HepG2 (cell line): ENCODE results near the gene SLA2. TPM values are rescaled to one million over a fixed set of nuclear protein-coding genes. Genes with fewer than 3 reads are reported as not detected.

Experiments
- ATF1 ChIP-seq: IDR thresholded peaks from 2 replicates; pipeline ENCODE4 v1.6.1; 2016; ENCODE audit warnings: mild to moderate bottlenecking, control low read depth
- HCFC1 ChIP-seq: fragments of 150-350 bp; IDR thresholded peaks from 2 replicates; pipeline ENCODE4 v1.6.1; 2014; ENCODE audit warnings: low read depth, low read length
- POLR2A ChIP-seq, 2 experiments: IDR thresholded peaks; 2 replicates each; pipeline ENCODE4 v1.6.1; 2011; ENCODE audit warnings: low read depth in 2 of 2, low read length in 2 of 2, mild to moderate bottlenecking in 1 of 2, moderate library complexity in 1 of 2; ENCODE audit not compliant: insufficient read depth in 1 of 2
- POLR2G ChIP-seq: fragments of 200-400 bp; formaldehyde crosslinking; IDR thresholded peaks from 2 replicates; pipeline ENCODE4 v1.6.1; 2018; ENCODE audit warnings: mild to moderate bottlenecking, low read depth, low read length, moderate library complexity
- THAP8 ChIP-seq: sonication (generic); formaldehyde crosslinking; IDR thresholded peaks from 2 replicates; pipeline ENCODE4 v1.5.1; 2020; ENCODE audit warnings: missing genetic modification reagents, mild to moderate bottlenecking, borderline replicate concordance
- TMF1 ChIP-seq: sonication (generic); formaldehyde crosslinking; IDR thresholded peaks from 2 replicates; pipeline ENCODE4 v1.8.1; 2022; ENCODE audit warnings: low read depth, missing genetic modification reagents
- ZNF768 ChIP-seq: sonication (generic); formaldehyde crosslinking; IDR thresholded peaks from 2 replicates; pipeline ENCODE4 v1.4.0; 2020; ENCODE audit warnings: missing genetic modification reagents
- polyA plus RNA-seq, 8 experiments: library from polyadenylated mRNA; depleted of rRNA in 3 of 8; stranded (reverse) in 7 of 8; unstranded in 1 of 8; fragments of >200 nt; fragmentation: Illumina TruSeq in 4 of 8; extraction: Trizol in 4 of 8; gene quantifications; 2 replicates each; pipeline versions ENCODE4 v1.2.1 to v1.2.3, GENCODE V29; 2011 to 2016; ENCODE audit warnings: low read depth in 4 of 8, missing spikeins in 1 of 8, mixed read lengths in 1 of 8; ENCODE audit not compliant: insufficient read depth in 1 of 8
- total RNA-seq, 5 experiments: library from RNA; depleted of rRNA; stranded (reverse); fragments of >200 nt; fragmentation: Illumina TruSeq; extraction: Trizol; gene quantifications; 2 replicates each; pipeline ENCODE4 v1.2.3, GENCODE V29; 2016; ENCODE audit warnings: low read depth in 1 of 5
- TF ChIP-seq, protein P1 (sequence below): sonication (generic); formaldehyde crosslinking; IDR thresholded peaks from 2 replicates; pipeline ENCODE4 v1.4.0; 2020; ENCODE audit warnings: mild to moderate bottlenecking, missing genetic modification reagents
- TF ChIP-seq, protein P2 (sequence below): sonication (generic); formaldehyde crosslinking; IDR thresholded peaks from 2 replicates; pipeline ENCODE4 v1.4.0; 2020; ENCODE audit warnings: mild to moderate bottlenecking, missing genetic modification reagents

SLA2 gene
- total and polyA plus RNA-seq, 2 of the 13 experiments (the other 11 are each of a cell fraction or from before 2014, with no cell fraction given): 1.6 to 3.6 TPM

DNA sequence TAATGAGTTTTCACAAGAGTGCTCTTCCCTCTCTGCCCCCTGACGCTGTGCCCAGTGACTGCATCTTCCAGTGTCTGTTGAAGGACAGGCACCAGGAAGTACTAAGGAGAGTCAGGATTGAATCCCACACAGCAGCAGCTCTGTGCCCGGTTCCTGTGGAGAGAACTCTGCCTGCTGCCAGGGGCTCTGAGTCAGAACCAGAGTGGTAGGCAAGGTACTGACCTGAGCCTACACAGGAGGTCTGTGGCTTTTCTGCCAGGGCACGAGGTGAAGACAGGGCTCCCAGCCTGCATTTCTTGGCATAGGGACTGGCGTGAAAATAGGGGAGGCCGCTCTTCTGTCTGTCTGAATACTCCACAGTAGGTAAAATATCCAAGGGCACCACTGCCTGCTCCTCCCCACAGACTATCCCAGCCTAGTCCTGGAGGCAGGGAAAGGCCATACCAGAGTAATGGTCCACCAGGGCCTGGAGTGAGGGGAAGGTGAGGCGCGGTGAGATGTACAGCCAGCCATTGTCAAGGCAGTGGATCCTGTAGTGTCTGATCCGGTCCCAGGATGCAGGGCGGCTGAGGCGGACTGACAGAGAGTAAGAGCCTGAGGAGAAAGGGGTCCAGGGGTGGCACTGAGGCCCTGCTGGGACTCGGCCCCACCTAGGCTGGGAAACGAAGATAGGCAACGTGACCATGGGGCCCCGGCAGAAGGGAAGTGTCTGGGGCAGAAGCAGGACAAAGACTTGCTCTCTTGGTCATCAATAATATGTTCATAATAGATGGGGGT, 31.0 kb downstream of the SLA2 start (continued):
- peak in 1 of 2 experiments; percentile 2; a peak in 1 of 4 replicates for TF ChIP-seq POLR2A (IDR thresholded peaks at IDR 0.05; ENCODE audit: insufficient read depth in 1 of 2, low read depth in 2 of 2, low read length in 2 of 2)
- TF ChIP-seq, protein P1, sequence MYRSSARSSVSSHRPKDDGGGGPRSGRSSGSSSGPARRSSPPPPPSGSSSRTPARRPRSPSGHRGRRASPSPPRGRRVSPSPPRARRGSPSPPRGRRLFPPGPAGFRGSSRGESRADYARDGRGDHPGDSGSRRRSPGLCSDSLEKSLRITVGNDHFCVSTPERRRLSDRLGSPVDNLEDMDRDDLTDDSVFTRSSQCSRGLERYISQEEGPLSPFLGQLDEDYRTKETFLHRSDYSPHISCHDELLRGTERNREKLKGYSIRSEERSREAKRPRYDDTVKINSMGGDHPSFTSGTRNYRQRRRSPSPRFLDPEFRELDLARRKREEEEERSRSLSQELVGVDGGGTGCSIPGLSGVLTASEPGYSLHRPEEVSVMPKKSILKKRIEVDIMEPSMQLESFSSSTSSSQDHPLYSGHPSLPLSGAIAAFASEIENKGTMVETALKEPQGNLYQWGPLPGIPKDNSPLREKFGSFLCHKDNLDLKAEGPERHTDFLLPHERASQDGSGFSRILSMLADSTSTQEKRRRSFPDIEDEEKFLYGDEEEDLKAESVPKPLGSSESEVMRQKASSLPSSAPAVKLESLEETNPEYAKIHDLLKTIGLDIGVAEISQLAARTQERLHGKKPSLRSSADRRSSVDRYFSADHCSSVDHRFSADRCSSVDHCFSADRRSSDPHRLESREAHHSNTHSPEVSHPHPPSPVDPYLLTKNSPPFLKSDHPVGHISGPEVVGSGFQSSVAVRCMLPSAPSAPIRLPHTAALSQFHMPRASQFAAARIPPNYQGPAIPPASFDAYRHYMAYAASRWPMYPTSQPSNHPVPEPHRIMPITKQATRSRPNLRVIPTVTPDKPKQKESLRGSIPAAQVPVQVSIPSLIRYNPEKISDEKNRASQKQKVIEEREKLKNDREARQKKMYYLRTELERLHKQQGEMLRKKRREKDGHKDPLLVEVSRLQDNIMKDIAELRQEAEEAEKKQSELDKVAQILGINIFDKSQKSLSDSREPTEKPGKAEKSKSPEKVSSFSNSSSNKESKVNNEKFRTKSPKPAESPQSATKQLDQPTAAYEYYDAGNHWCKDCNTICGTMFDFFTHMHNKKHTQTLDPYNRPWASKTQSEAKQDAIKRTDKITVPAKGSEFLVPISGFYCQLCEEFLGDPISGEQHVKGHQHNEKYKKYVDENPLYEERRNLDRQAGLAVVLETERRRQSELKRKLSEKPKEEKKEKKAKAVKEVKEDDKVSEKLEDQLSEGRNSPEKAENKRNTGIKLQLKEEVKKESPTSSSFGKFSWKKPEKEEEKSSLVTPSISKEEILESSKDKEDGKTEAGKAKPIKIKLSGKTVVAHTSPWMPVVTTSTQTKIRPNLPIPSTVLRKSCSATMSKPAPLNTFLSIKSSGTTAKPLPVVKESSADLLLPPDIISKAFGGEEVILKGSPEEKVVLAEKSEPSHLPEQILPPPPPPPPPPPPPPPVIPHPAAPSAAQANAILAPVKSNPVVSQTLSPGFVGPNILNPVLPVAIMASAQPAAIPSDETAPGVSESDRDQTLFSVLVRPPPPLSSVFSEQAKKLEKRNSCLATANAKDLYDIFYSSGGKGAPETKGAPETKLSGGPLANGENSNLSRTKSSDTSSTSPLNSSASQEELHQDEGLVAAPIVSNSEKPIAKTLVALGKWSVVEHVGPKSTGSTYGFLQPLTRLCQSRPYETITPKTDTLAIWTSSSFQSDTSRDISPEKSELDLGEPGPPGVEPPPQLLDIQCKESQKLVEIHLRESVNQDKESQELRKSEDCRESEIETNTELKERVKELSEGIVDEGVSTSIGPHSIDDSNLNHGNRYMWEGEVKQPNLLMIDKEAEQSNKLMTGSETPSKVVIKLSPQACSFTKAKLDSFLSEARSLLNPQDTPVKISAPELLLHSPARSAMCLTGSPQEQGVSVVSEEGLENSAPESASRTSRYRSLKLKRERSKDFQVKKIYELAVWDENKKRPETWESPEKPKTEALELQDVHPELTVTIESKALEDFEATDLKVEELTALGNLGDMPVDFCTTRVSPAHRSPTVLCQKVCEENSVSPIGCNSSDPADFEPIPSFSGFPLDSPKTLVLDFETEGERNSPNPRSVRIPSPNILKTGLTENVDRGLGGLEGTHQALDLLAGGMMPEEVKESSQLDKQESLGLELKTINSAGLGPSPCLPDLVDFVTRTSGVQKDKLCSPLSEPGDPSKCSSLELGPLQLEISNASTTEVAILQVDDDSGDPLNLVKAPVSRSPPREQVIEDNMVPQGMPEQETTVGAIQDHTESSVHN (CRISPR knock-in tag): no peak
- TF ChIP-seq THAP8 (CRISPR knock-in tag): no peak
- TF ChIP-seq ZNF768 (CRISPR knock-in tag): peak; percentile 20; the same call in 1 of the 2 replicates
- no peak for TF ChIP-seq HCFC1
- no peak for TF ChIP-seq ATF1 (CRISPR knock-in tag)
- no peak for TF ChIP-seq TMF1 (CRISPR knock-in tag)
- peak; percentile 53; the same call in 1 of the 2 replicates for TF ChIP-seq POLR2G
- TF ChIP-seq, protein P2, sequence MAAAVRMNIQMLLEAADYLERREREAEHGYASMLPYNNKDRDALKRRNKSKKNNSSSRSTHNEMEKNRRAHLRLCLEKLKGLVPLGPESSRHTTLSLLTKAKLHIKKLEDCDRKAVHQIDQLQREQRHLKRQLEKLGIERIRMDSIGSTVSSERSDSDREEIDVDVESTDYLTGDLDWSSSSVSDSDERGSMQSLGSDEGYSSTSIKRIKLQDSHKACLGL: no peak; the same call in 1 of the 2 replicates
- TF ChIP-seq, all 625 proteins: peak for 8
